ENCODE measurements around the gene ATOH8.

ATOH8 gene

DNA sequence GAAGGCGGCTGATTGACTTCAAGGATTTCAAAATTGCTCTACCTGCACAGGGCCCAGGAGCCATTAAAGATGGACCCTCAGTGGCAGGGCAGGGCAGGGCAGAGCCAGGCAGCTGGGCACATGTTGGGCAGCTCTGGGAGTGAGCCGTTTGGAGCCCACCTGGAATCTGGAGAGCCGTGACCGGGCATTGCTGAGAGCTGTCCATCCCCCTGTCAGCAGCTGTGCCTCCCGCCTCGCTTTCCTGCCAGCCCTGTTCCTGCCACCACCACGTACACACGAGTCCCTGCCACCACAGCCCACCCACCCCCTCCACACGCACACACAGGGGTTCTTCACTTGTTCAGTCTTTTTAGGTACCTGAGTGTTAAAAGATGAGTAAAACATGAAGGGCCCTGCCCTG lies 22.9 kb downstream of the ATOH8 start:
- DNase-seq (ENCODE audit: low read depth, low spot score), result no peak
- H3K9me3 ChIP-seq (ENCODE audit: low read depth, low read length), result no peaks in the 10 kb centered on the region
- TF ChIP-seq FOXP2 (optimal IDR thresholded peaks at IDR 0.05; ENCODE audit: control extremely low read depth, extremely low read length, insufficient read depth) (no peak), EZH2 (IDR thresholded peaks at IDR 0.05) (no peak), POLR2AphosphoS5 (IDR thresholded peaks at IDR 0.05; ENCODE audit: borderline replicate concordance, low read depth, low read length) (no peak)
- H3K27ac ChIP-seq, result peak overlapping the region; percentile 16; the same call in 1 of the 2 replicates
- no peak overlapping the region for H3K4me3 ChIP-seq
- peaks cover 6% of the 10 kb centered on the region for H3K36me3 ChIP-seq (ENCODE audit: insufficient read depth, low read length)
- no peak overlapping the region for H3K9ac ChIP-seq (ENCODE audit: insufficient read length)

DNA sequence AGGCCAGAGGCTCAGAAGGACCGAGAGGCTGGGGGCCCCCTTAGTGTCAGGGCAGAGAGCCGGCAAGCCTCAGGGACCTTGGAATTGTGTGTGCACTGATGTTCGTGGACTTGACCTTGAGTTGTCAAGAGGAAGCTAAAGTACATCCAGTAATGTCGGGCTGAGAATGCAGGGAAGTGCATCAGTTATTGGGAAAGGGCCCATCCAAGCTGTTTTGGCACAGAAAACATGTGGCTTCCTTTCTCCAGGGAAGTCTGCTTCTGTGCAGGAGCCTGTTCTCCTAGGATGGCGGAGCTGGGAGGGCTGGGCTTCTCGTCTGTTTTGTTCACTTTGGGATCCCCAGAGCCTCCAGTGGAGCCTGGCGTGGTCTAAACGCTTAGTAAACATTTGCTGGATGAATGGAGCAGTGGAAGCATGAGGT lies 23.7 kb downstream of the ATOH8 start:
- Histone ChIP-seq H3K4me3 (no peak overlapping the region), H3K27ac (peak overlapping the region; percentile 16; the same call in 1 of the 2 replicates), H3K9me3 (ENCODE audit: low read depth, low read length) (no peaks in the 10 kb centered on the region), H3K9ac (ENCODE audit: insufficient read length) (no peak overlapping the region), H3K36me3 (ENCODE audit: insufficient read depth, low read length) (peaks cover 6% of the 10 kb centered on the region)
- TF ChIP-seq FOXP2 (optimal IDR thresholded peaks at IDR 0.05; ENCODE audit: control extremely low read depth, extremely low read length, insufficient read depth) (no peak), POLR2AphosphoS5 (IDR thresholded peaks at IDR 0.05; ENCODE audit: borderline replicate concordance, low read depth, low read length) (no peak), EZH2 (IDR thresholded peaks at IDR 0.05) (no peak)
- DNase-seq (ENCODE audit: low read depth, low spot score), result no peak

DNA sequence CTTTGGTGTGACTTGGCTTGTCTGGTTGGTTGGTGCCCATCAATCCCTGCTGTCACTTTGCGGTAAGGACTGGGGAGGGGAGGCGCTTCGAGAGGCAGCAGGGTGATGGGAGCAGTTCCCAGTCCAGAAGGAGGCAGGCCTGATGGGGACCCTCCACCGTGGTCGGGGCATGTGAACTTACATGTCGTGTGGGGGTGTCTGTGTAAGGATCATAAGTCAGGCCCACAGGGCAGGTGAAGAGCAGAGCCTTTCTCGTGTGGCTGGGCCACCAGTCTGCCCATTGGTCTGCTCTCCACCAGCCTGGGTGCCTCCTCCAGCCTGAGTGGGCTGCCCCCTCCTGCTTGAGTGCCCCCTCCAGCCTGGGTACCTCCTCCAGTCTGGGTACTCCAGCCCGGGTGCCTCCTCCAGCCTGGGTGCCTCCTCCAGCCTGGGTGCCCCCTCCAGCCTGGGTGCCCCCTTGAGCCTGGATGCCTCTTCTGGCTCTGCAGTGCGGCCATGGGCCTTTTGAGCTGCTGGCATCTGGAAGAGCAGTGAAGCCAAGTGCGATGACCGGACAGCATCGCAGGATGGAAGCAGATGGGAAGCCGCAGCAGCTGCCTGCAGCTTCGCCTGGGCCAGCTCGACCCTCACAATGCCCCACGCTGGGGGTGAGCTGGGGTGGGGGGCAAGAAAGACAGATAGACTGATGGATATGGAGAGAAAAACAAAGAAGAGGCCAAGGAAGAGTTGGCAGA lies 25.0 kb downstream of the ATOH8 start:
- no peaks in the 10 kb centered on the region for H3K9me3 ChIP-seq (ENCODE audit: low read depth, low read length)
- DNase-seq (ENCODE audit: low read depth, low spot score), result no peak
- no peak overlapping the region for H3K27ac ChIP-seq
- H3K4me3 ChIP-seq, result no peak overlapping the region
- no peak overlapping the region for H3K9ac ChIP-seq (ENCODE audit: insufficient read length)
- H3K36me3 ChIP-seq (ENCODE audit: insufficient read depth, low read length), result peaks cover 6% of the 10 kb centered on the region
- no peak for TF ChIP-seq FOXP2 (optimal IDR thresholded peaks at IDR 0.05; ENCODE audit: control extremely low read depth, extremely low read length, insufficient read depth)
- TF ChIP-seq EZH2 (IDR thresholded peaks at IDR 0.05), result no peak
- TF ChIP-seq POLR2AphosphoS5 (IDR thresholded peaks at IDR 0.05; ENCODE audit: borderline replicate concordance, low read depth, low read length), result no peak

DNA sequence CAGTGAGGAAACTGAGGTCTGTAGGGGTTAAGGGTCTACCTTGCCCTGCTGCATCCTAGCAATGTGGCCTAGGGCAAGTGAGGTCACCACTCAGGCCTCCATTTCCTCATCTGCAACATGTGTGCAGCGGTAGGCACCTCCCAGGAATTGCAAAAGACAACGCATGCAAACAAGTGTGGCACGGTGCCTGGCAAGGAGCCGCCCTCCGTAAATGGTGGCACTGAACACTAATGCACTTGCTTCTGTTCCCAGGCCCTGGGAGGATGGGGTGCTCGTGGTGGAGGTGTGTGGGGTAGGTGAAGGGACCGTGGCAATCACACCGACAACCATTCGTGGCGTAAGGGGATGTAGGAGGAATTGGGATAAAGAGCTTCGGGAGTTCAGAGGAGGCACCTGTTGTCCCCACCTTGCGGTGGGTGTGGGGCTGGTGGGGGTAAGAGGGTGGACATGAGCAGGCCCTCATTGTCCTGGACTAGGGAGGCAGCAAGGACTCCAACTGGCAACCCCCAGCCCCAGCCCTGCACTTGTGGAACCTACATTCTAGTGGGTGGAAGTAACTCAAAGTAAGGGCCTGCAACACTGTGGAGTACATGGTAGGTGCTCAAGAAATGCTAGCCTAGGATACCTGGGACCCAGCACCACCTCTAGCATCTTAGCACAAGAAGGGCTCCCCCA lies 26.0 kb downstream of the ATOH8 start:
- Histone ChIP-seq H3K36me3 (ENCODE audit: insufficient read depth, low read length) (peaks cover 6% of the 10 kb centered on the region), H3K9ac (ENCODE audit: insufficient read length) (no peak overlapping the region), H3K27ac (no peak overlapping the region), H3K4me3 (no peak overlapping the region), H3K9me3 (ENCODE audit: low read depth, low read length) (no peaks in the 10 kb centered on the region)
- DNase-seq (ENCODE audit: low read depth, low spot score), result no peak
- TF ChIP-seq EZH2 (IDR thresholded peaks at IDR 0.05), result no peak
- TF ChIP-seq POLR2AphosphoS5 (IDR thresholded peaks at IDR 0.05; ENCODE audit: borderline replicate concordance, low read depth, low read length), result no peak
- no peak for TF ChIP-seq FOXP2 (optimal IDR thresholded peaks at IDR 0.05; ENCODE audit: control extremely low read depth, extremely low read length, insufficient read depth)

DNA sequence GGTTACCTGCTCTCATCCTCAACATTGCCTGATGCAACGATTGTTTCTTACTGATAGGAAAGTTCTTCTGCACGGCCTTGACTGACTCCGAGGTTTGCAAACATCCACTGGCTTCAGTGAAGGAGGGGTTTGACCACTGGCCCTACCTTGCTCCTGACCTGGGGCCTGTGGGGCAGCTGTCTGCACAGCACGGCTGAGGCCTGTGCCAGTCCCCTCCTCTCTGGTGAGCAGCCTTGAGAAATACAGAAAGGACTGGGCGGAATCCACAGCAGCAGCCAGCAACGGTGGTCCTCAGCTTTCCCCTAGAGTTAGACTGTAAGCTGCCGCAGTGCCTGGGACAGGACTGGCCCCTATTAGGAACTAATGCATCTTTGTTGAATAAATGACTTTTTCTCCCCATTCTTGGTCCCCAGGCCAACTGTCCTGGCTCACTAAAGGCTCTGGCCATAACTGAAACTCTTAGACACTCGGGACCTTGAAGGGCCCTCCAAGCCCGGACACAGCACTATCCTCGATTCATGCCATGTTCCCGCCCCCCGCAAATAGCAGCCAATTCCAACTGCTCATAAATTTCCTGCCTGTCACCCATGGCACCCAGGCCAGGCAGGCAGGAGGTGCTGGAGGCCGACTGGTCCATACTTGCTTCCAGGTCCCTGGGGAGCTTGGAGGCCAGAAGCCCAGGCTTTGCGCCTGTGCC lies 26.7 kb downstream of the ATOH8 start:
- no peak for DNase-seq (ENCODE audit: low read depth, low spot score)
- H3K9me3 ChIP-seq (ENCODE audit: low read depth, low read length), result no peaks in the 10 kb centered on the region
- H3K27ac ChIP-seq, result no peak overlapping the region
- no peak overlapping the region for H3K4me3 ChIP-seq
- peaks cover under 1% of the 10 kb centered on the region for H3K36me3 ChIP-seq (ENCODE audit: insufficient read depth, low read length)
- TF ChIP-seq EZH2 (IDR thresholded peaks at IDR 0.05) (no peak), FOXP2 (optimal IDR thresholded peaks at IDR 0.05; ENCODE audit: control extremely low read depth, extremely low read length, insufficient read depth) (no peak), POLR2AphosphoS5 (IDR thresholded peaks at IDR 0.05; ENCODE audit: borderline replicate concordance, low read depth, low read length) (no peak)
- no peak overlapping the region for H3K9ac ChIP-seq (ENCODE audit: insufficient read length)

DNA sequence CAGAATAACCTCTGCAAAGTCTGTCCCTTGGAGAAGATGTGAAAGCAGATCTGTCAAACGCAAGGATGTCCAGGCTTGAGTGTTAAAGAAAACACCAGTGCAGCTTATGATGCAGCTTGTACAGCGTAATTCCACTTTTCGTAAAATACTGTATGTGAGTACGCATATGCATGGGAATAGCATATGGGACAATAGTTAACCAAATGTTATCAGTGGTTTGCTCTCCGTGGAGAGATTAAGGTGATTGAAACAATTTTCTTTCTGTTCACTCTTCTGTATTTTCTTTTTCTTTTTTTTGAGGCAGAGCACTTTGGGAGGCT lies 27.2 kb downstream of the ATOH8 start:
- no peak for TF ChIP-seq POLR2AphosphoS5 (IDR thresholded peaks at IDR 0.05; ENCODE audit: borderline replicate concordance, low read depth, low read length)
- no peak for TF ChIP-seq EZH2 (IDR thresholded peaks at IDR 0.05)
- no peak for TF ChIP-seq FOXP2 (optimal IDR thresholded peaks at IDR 0.05; ENCODE audit: control extremely low read depth, extremely low read length, insufficient read depth)
- H3K36me3 ChIP-seq (ENCODE audit: insufficient read depth, low read length), result no peaks in the 10 kb centered on the region
- H3K9ac ChIP-seq (ENCODE audit: insufficient read length), result no peak overlapping the region
- H3K27ac ChIP-seq, result no peak overlapping the region
- H3K9me3 ChIP-seq (ENCODE audit: low read depth, low read length), result no peaks in the 10 kb centered on the region
- no peak overlapping the region for H3K4me3 ChIP-seq
- DNase-seq (ENCODE audit: low read depth, low spot score), result no peak

DNA sequence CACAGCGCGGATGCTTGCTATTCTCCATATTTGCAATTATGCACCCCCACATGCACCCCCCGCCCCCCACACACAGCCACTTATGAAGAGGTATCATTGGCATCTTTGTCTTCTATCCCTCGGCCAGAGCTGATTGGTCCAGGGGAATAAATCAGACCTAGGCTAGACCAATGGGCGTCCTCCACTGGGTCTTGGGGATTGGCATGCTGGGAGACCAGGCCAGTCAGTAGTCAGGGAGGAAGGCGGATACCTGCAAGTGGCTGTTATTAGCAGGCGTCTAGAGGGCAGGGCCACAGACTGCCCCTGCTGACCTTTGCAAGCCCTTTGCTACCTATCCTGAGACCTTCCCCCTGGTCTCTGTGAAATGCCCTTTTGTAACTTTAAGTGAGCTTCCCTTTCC lies 30.0 kb downstream of the ATOH8 start:
- Histone ChIP-seq H3K27ac (no peak overlapping the region), H3K9me3 (ENCODE audit: low read depth, low read length) (no peaks in the 10 kb centered on the region), H3K36me3 (ENCODE audit: insufficient read depth, low read length) (no peaks in the 10 kb centered on the region), H3K4me3 (no peak overlapping the region), H3K9ac (ENCODE audit: insufficient read length) (no peak overlapping the region)
- DNase-seq (ENCODE audit: low read depth, low spot score), result no peak
- no peak for TF ChIP-seq FOXP2 (optimal IDR thresholded peaks at IDR 0.05; ENCODE audit: control extremely low read depth, extremely low read length, insufficient read depth)
- TF ChIP-seq POLR2AphosphoS5 (IDR thresholded peaks at IDR 0.05; ENCODE audit: borderline replicate concordance, low read depth, low read length), result no peak
- no peak for TF ChIP-seq EZH2 (IDR thresholded peaks at IDR 0.05)

DNA sequence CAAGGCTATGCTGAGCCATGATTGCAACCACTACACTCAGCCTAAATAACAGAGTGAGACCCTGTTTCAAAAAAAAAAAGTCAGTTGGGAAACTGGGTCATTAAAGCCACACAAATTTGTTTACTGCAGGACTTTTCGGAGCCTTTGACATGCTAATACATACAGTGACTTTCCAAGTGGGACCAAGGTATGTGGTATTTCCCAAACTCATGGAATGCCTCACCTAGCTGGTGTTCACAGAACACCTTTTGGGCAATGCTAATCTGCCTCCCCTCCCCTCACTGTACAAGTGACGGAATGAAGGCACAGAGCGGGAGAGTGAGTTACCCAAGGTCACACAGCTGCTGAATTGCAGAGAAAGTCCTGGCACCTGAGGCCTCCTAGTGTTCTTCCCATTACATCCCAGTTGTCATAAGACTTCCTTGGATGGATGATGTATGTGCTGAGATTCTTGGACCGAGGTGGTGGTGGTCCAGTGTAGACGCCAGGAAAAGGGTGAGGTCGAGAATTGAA lies 30.7 kb downstream of the ATOH8 start:
- Histone ChIP-seq H3K9ac (ENCODE audit: insufficient read length) (no peak overlapping the region), H3K27ac (no peak overlapping the region), H3K36me3 (ENCODE audit: insufficient read depth, low read length) (no peaks in the 10 kb centered on the region), H3K9me3 (ENCODE audit: low read depth, low read length) (no peaks in the 10 kb centered on the region), H3K4me3 (no peak overlapping the region)
- DNase-seq (ENCODE audit: low read depth, low spot score), result no peak
- no peak for TF ChIP-seq EZH2 (IDR thresholded peaks at IDR 0.05)
- TF ChIP-seq FOXP2 (optimal IDR thresholded peaks at IDR 0.05; ENCODE audit: control extremely low read depth, extremely low read length, insufficient read depth), result no peak
- TF ChIP-seq POLR2AphosphoS5 (IDR thresholded peaks at IDR 0.05; ENCODE audit: borderline replicate concordance, low read depth, low read length), result no peak

Data from SK-N-MC (cell line).